K562 (cell line): Measurements from ENCODE around the gene KLK3. TPM values are rescaled to one million over a fixed set of nuclear protein-coding genes. Genes with fewer than 3 reads are reported as not detected.

ENCODE experiments used
- ETS1 ChIP-seq: conservative IDR thresholded peaks from 2 replicates; pipeline ENCODE4 v1.6.1; 2011; ENCODE audit warnings: low read depth, mild to moderate bottlenecking, low read length; ENCODE audit not compliant: control insufficient read depth
- EWSR1 ChIP-seq: fragments of 450-650 bp; IDR thresholded peaks from 2 replicates; pipeline ENCODE4 v1.6.1; 2018; ENCODE audit warnings: borderline replicate concordance, mild to moderate bottlenecking, low read depth, moderate library complexity; ENCODE audit not compliant: partially characterized antibody
- EZH2 ChIP-seq: IDR thresholded peaks from 2 replicates; pipeline ENCODE4 v1.6.1; 2012; ENCODE audit warnings: low read depth, mild to moderate bottlenecking, inconsistent platforms, low read length, borderline replicate concordance
- FOXJ3 ChIP-seq: sonication (generic); formaldehyde crosslinking; IDR thresholded peaks from 2 replicates; pipeline ENCODE4 v1.4.0; 2020; ENCODE audit warnings: mild to moderate bottlenecking, missing genetic modification reagents
- HNRNPL ChIP-seq: fragments of 200-400 bp; formaldehyde crosslinking; IDR thresholded peaks from 2 replicates; pipeline ENCODE4 v1.6.1; 2017; ENCODE audit warnings: low read depth, mild to moderate bottlenecking, low read length
- KDM2B ChIP-seq: fragments of 250-450 bp; sonication (Bioruptor Pico); IDR thresholded peaks from 2 replicates; pipeline ENCODE4 v1.8.0; 2021; ENCODE audit warnings: mild to moderate bottlenecking, moderate library complexity
- MBD1 ChIP-seq: fragments of 250-450 bp; sonication (Bioruptor Pico); IDR thresholded peaks from 2 replicates; pipeline ENCODE4 v1.8.0; 2022; ENCODE audit warnings: inconsistent platforms
- MGA ChIP-seq: fragments of 450-650 bp; IDR thresholded peaks from 2 replicates; pipeline ENCODE4 v1.6.1; 2016; ENCODE audit warnings: mild to moderate bottlenecking, moderate library complexity
- PTBP1 ChIP-seq: fragments of 200-400 bp; formaldehyde crosslinking; IDR thresholded peaks from 2 replicates; pipeline ENCODE4 v1.6.1; 2017; ENCODE audit warnings: low read depth, low read length
- SMARCC2 ChIP-seq: fragments of 450-650 bp; IDR thresholded peaks from 2 replicates; pipeline ENCODE4 v1.6.1; 2017; ENCODE audit warnings: antibody characterized with exemption, moderate library complexity, mild to moderate bottlenecking, low read depth
- ZNF24 ChIP-seq: fragments of 450-650 bp; IDR thresholded peaks from 2 replicates; pipeline ENCODE4 v1.6.1; 2016
- polyA plus RNA-seq, 8 experiments: library from polyadenylated mRNA; depleted of rRNA in 4 of 8; stranded (reverse) in 5 of 8; unstranded in 3 of 8; fragments of >200 nt; fragmentation: Nextera tagmentation in 2 of 8; fragmentation: Illumina TruSeq in 1 of 8; extraction: Ambion mirVana in 2 of 8; extraction: Trizol in 1 of 8; gene quantifications; 2 replicates each; pipeline versions ENCODE4 v1.2.1 to v1.2.3, GENCODE V29; 2011 to 2014; ENCODE audit warnings: inconsistent platforms in 1 of 8, missing spikeins in 1 of 8
- total RNA-seq, 7 experiments: library from RNA; depleted of rRNA in 6 of 7; stranded (reverse); fragments of >200 nt in 6 of 7; fragmentation: Illumina TruSeq in 2 of 7; extraction: Trizol in 2 of 7; gene quantifications; 2 replicates each; pipeline versions ENCODE4 v1.2.1 to v1.2.3, GENCODE V29; 2011 to 2021; ENCODE audit warnings: low replicate concordance in 1 of 7

The KLK3 gene
- total and polyA plus RNA-seq, 9 of the 15 experiments (the other 6 are each of a cell fraction or from before 2014, with no cell fraction given), result not detected

- no peak for TF ChIP-seq HNRNPL
- no peak for TF ChIP-seq ETS1
- TF ChIP-seq PTBP1, result 0 out of 2 replicates have a peak, but pooled peaks have one; percentile 4
- TF ChIP-seq MGA, result peak; percentile 72
- TF ChIP-seq KDM2B (CRISPR knock-in tag), result peak; percentile 76; the same call in 1 of the 2 replicates
- no peak for TF ChIP-seq EZH2
- TF ChIP-seq SMARCC2, result no peak
- TF ChIP-seq ZNF24, result no peak
- TF ChIP-seq MBD1 (CRISPR knock-in tag), result no peak
- no peak for TF ChIP-seq EWSR1
- TF ChIP-seq FOXJ3, result no peak
These were observed 18.8 kb upstream of the KLK3 start (continued) for GRCh38 chr19:50835785-50836542.
